DND-41 (cell line): ENCODE results near the gene OR5K2.

Experiments used
- ATAC-seq: fragments of 200-7000 bp; cut with Tn5 transposase; 3 replicates; pipeline ENCODE4 v1.9.1; 2021; ENCODE audit warnings: low read depth; ENCODE audit not compliant: insufficient read depth
- DNase-seq: peaks from one replicate; pipeline ENCODE4 v3.0.0-alpha.2; 2020
- H2AFZ ChIP-seq: 2 replicates; pipeline ENCODE4 v1.6.0; 2012; ENCODE audit warnings: low read depth, low read length
- H3K27ac ChIP-seq: 2 replicates; pipeline ENCODE4 v1.5.1; 2012; ENCODE audit warnings: low read length, inconsistent platforms
- H3K27me3 ChIP-seq: fragments of 200-600 bp; sonication (generic); 2 replicates; pipeline ENCODE4 v1.6.0; 2012; ENCODE audit warnings: low read length, mild to moderate bottlenecking, inconsistent platforms; ENCODE audit not compliant: insufficient read depth, poor library complexity
- H3K36me3 ChIP-seq: 2 replicates; pipeline ENCODE4 v1.5.1; 2012; ENCODE audit warnings: low read length, inconsistent platforms; ENCODE audit not compliant: insufficient read depth
- H3K4me1 ChIP-seq: 2 replicates; pipeline ENCODE4 v1.5.1; 2012; ENCODE audit warnings: mild to moderate bottlenecking, low read length; ENCODE audit not compliant: insufficient read depth
- H3K4me2 ChIP-seq: 2 replicates; pipeline ENCODE4 v1.6.0; 2012; ENCODE audit warnings: mild to moderate bottlenecking, moderate library complexity, low read length, inconsistent platforms; ENCODE audit not compliant: insufficient read depth
- H3K4me3 ChIP-seq, 2 experiments: fragments of 200-600 bp in 1 of 2; shearing (Covaris generic) in 1 of 2; 2 replicates each; pipeline ENCODE4 v1.5.1; 2012 to 2016; ENCODE audit warnings: inconsistent platforms in 2 of 2, low read length in 2 of 2, mild to moderate bottlenecking in 2 of 2, low read depth in 1 of 2, moderate library complexity in 1 of 2
- H3K79me2 ChIP-seq: 2 replicates; pipeline ENCODE4 v1.6.0; 2012; ENCODE audit warnings: low read length, inconsistent platforms; ENCODE audit not compliant: insufficient read depth
- H3K9ac ChIP-seq: 2 replicates; pipeline ENCODE4 v1.6.0; 2012; ENCODE audit warnings: low read depth, mild to moderate bottlenecking, inconsistent platforms, low read length, moderate library complexity
- H3K9me3 ChIP-seq: 2 replicates; pipeline ENCODE4 v1.5.1; 2012; ENCODE audit warnings: low read length, moderate library complexity, mild to moderate bottlenecking, inconsistent platforms; ENCODE audit not compliant: insufficient read depth, severe bottlenecking
- H4K20me1 ChIP-seq: 2 replicates; pipeline ENCODE4 v1.6.0; 2012; ENCODE audit warnings: low read length; ENCODE audit not compliant: insufficient read depth
- EZH2 ChIP-seq: IDR thresholded peaks from 3 replicates; pipeline ENCODE4 v1.6.1; 2012; ENCODE audit warnings: borderline replicate concordance, low read depth, mild to moderate bottlenecking, moderate library complexity, low read length, inconsistent platforms; ENCODE audit not compliant: severe bottlenecking
- TF ChIP-seq, protein P1 (sequence below): IDR thresholded peaks from 2 replicates; pipeline ENCODE4 v1.5.1; 2012; ENCODE audit warnings: borderline replicate concordance, low read length, moderate library complexity, mild to moderate bottlenecking; ENCODE audit not compliant: poor library complexity, severe bottlenecking; ENCODE audit errors: extremely low read depth

The OR5K2 gene

DNA sequence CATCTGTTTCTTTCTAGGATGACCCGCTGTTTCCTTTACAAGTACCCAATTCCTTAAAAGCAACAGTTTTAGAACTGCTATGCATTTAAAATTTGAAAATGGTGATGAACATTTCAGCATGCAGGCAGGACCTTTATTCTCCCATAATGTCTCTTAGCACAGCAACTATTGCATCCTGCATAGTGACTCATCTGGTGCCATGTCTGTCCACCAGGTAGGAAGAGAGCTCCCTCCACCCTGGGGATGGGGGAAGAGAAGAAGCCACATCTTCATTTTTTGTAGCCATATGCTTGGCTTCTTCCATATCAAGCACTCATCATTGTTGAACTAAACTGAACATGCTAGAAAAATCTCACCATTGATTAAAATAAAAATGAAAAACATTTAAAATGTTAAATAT, 44.2 kb downstream of the OR5K2 start:
- Histone ChIP-seq H2AFZ (0 out of 2 replicates have a peak overlapping the region, but pooled peaks have one; percentile 11), H4K20me1 (no peaks in the 10 kb centered on the region), H3K4me2 (no peak overlapping the region), H3K79me2 (no peaks in the 10 kb centered on the region), H3K9ac (no peak overlapping the region), H3K4me1 (no peaks in the 10 kb centered on the region), H3K27ac (no peak overlapping the region), H3K4me3 (no peak overlapping the region), H3K27me3 (peaks cover 6% of the 10 kb centered on the region), H3K36me3 (no peaks in the 10 kb centered on the region), H3K9me3 (no peaks in the 10 kb centered on the region)
- TF ChIP-seq, protein P1, sequence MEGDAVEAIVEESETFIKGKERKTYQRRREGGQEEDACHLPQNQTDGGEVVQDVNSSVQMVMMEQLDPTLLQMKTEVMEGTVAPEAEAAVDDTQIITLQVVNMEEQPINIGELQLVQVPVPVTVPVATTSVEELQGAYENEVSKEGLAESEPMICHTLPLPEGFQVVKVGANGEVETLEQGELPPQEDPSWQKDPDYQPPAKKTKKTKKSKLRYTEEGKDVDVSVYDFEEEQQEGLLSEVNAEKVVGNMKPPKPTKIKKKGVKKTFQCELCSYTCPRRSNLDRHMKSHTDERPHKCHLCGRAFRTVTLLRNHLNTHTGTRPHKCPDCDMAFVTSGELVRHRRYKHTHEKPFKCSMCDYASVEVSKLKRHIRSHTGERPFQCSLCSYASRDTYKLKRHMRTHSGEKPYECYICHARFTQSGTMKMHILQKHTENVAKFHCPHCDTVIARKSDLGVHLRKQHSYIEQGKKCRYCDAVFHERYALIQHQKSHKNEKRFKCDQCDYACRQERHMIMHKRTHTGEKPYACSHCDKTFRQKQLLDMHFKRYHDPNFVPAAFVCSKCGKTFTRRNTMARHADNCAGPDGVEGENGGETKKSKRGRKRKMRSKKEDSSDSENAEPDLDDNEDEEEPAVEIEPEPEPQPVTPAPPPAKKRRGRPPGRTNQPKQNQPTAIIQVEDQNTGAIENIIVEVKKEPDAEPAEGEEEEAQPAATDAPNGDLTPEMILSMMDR = no peak
- TF ChIP-seq EZH2 = no peak
- ATAC-seq (no peak), DNase-seq (no peak)

DNA sequence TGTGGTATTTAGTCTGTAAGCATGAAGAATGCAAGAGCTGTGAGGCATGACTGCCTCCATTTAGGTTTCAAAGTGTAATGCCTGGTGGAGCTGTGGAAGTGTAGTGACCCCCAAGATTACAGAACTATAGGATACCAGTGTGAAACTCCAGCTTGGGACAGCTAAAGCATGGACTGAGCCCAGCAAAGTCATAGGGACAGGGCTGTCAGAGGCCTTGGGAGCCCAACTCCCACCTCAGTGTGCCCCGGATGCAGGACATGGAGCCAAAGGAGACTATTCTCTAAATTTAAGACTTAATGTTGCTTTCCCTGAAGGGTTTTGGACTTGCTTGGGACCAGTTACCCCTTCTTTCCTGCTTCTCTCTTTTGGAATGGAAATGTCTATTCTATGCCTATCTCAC, 45.1 kb downstream of the OR5K2 start:
- no peak overlapping the region for H2AFZ ChIP-seq
- H3K9ac ChIP-seq = no peak overlapping the region
- DNase-seq (no peak), ATAC-seq (no peak)
- H3K36me3 ChIP-seq = no peaks in the 10 kb centered on the region
- H3K4me2 ChIP-seq = no peak overlapping the region
- H3K27me3 ChIP-seq = peaks cover 6% of the 10 kb centered on the region
- no peak overlapping the region for H3K27ac ChIP-seq
- H3K79me2 ChIP-seq = no peaks in the 10 kb centered on the region
- TF ChIP-seq, protein P1 = no peak
- TF ChIP-seq EZH2 = no peak
- H4K20me1 ChIP-seq = no peaks in the 10 kb centered on the region
- no peaks in the 10 kb centered on the region for H3K9me3 ChIP-seq
- no peaks in the 10 kb centered on the region for H3K4me1 ChIP-seq
- no peak overlapping the region for H3K4me3 ChIP-seq

DNA sequence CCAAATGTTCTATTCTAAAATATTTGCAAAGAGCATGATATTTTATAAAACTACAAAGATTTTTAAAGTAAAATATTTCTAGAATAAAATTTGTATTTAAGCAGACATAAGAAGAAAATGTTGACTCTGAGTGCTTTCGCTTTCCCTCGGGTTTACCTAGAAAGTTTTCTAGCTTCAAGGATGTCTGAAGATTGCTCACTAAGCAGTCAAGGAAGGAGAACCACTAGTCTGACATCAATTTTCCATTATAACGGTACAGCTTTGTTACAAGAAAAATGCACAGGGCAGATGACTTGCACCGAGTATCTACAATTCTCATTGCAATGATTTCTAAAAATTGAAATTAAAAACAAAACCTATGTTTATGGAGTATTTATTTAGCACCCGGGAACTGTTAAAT, 48.5 kb downstream of the OR5K2 start:
- no peak overlapping the region for H3K27ac ChIP-seq
- no peak overlapping the region for H3K4me2 ChIP-seq
- DNase-seq (no peak), ATAC-seq (peak; percentile 53; the same call in 1 of the 3 replicates)
- no peaks in the 10 kb centered on the region for H3K4me1 ChIP-seq
- H3K36me3 ChIP-seq = no peaks in the 10 kb centered on the region
- no peak for TF ChIP-seq EZH2
- TF ChIP-seq, protein P1 = no peak
- no peaks in the 10 kb centered on the region for H3K79me2 ChIP-seq
- H3K9ac ChIP-seq = no peak overlapping the region
- H3K27me3 ChIP-seq = peaks cover 13% of the 10 kb centered on the region
- H3K9me3 ChIP-seq = no peaks in the 10 kb centered on the region
- H2AFZ ChIP-seq = no peak overlapping the region
- H4K20me1 ChIP-seq = no peaks in the 10 kb centered on the region
- no peak overlapping the region for H3K4me3 ChIP-seq
